Measurements from ENCODE around the gene ZNRF3.

DNA sequence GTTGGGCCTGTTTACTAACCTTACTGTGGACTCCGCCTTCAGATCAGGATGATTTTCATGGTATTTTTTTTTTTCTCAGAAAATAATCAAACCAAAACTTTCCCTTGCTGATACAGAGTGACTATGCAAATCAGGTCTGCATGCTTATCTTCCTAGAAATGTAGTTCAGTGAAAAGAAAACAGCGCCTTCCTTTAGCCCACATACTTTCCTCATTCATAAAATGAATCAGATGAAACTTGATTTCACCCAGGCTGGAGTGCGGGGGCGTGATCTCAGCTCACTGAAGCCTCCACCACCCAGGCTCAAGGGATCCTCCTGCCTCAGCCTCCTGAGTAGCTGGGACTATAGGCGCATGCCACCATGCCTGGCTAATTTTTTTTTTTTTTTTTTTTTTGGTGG, 26.0 kb downstream of the ZNRF3 start:
- TF ChIP-seq, protein P1, sequence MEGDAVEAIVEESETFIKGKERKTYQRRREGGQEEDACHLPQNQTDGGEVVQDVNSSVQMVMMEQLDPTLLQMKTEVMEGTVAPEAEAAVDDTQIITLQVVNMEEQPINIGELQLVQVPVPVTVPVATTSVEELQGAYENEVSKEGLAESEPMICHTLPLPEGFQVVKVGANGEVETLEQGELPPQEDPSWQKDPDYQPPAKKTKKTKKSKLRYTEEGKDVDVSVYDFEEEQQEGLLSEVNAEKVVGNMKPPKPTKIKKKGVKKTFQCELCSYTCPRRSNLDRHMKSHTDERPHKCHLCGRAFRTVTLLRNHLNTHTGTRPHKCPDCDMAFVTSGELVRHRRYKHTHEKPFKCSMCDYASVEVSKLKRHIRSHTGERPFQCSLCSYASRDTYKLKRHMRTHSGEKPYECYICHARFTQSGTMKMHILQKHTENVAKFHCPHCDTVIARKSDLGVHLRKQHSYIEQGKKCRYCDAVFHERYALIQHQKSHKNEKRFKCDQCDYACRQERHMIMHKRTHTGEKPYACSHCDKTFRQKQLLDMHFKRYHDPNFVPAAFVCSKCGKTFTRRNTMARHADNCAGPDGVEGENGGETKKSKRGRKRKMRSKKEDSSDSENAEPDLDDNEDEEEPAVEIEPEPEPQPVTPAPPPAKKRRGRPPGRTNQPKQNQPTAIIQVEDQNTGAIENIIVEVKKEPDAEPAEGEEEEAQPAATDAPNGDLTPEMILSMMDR (IDR thresholded peaks at IDR 0.05): no peak
- no peak for TF ChIP-seq POLR2A (IDR thresholded peaks at IDR 0.05)
